Measurements from ENCODE around the gene FAM53B. TPM values are rescaled to one million over a fixed set of nuclear protein-coding genes. Genes with fewer than 3 reads are reported as not detected.

Gene FAM53B
- total RNA-seq, 4 donors from 2014 or later = 72.7 to 92.1 (median 80.5) TPM

GRCh38 chr10:124622866-124623536 is 121.2 kb downstream of the FAM53B start:
- H3K27me3 ChIP-seq = no peaks in the 10 kb centered on the region
- peaks cover 0 to 35% (median 0%) of the 10 kb centered on the region in 3 donors for H3K36me3 ChIP-seq
- no peaks in the 10 kb centered on the region for H3K9me3 ChIP-seq
- H3K4me1 ChIP-seq = peaks cover 5 to 49% (median 23%) of the 10 kb centered on the region in 4 donors
- H3K4me3 ChIP-seq = no peak overlapping the region
- peak overlapping the region in 1 of 4 donors; percentile 81 for H3K27ac ChIP-seq
- DNase-seq = no peak
- TF ChIP-seq, protein P1, sequence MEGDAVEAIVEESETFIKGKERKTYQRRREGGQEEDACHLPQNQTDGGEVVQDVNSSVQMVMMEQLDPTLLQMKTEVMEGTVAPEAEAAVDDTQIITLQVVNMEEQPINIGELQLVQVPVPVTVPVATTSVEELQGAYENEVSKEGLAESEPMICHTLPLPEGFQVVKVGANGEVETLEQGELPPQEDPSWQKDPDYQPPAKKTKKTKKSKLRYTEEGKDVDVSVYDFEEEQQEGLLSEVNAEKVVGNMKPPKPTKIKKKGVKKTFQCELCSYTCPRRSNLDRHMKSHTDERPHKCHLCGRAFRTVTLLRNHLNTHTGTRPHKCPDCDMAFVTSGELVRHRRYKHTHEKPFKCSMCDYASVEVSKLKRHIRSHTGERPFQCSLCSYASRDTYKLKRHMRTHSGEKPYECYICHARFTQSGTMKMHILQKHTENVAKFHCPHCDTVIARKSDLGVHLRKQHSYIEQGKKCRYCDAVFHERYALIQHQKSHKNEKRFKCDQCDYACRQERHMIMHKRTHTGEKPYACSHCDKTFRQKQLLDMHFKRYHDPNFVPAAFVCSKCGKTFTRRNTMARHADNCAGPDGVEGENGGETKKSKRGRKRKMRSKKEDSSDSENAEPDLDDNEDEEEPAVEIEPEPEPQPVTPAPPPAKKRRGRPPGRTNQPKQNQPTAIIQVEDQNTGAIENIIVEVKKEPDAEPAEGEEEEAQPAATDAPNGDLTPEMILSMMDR (IDR thresholded peaks at IDR 0.05) = no peak
- TF ChIP-seq POLR2A (IDR thresholded peaks at IDR 0.05) = no peak

- H3K36me3 ChIP-seq = peaks cover 0 to 41% (median 0%) of the 10 kb centered on the region in 3 donors
- no peaks in the 10 kb centered on the region for H3K9me3 ChIP-seq
- H3K4me3 ChIP-seq = no peak overlapping the region
- peaks cover 1 to 43% (median 14%) of the 10 kb centered on the region in 4 donors for H3K4me1 ChIP-seq
- DNase-seq = no peak
- peak overlapping the region in 1 of 4 donors; percentile 81 for H3K27ac ChIP-seq
- TF ChIP-seq, protein P1 (IDR thresholded peaks at IDR 0.05) = no peak
- no peak for TF ChIP-seq POLR2A (IDR thresholded peaks at IDR 0.05)
- H3K27me3 ChIP-seq = no peaks in the 10 kb centered on the region
Measured at GRCh38 chr10:124622158-124622557, 122.0 kb downstream of the FAM53B start.

DNA sequence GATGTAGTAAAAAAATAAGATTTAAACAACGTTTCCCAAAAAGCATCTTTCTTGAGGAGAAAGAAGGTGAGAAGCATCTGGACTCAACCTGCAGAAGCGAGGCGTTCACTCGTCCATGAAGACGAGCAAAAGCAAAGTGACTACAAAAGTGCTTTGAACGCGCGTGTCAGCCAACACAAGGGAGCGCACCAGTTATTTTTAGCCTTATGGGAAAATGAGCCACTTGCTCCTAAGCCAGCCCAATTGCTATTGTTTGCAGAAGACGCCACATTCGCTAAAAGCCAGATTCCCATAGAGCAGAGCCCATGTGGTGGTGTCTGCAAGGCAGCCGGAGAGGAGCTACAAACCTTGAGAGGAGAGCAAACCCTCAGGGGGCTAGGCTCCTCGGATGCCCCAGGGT is 122.5 kb downstream of the FAM53B start:
- Histone ChIP-seq H3K36me3 (peaks cover 0 to 46% (median 0%) of the 10 kb centered on the region in 3 donors), H3K4me1 (peaks cover 0 to 38% (median 9%) of the 10 kb centered on the region in 4 donors), H3K27ac (peak overlapping the region in 1 of 4 donors; percentile 81), H3K27me3 (no peaks in the 10 kb centered on the region), H3K4me3 (no peak overlapping the region), H3K9me3 (no peaks in the 10 kb centered on the region)
- TF ChIP-seq POLR2A (IDR thresholded peaks at IDR 0.05) = no peak
- TF ChIP-seq, protein P1 (IDR thresholded peaks at IDR 0.05) = no peak
- DNase-seq = no peak

DNA sequence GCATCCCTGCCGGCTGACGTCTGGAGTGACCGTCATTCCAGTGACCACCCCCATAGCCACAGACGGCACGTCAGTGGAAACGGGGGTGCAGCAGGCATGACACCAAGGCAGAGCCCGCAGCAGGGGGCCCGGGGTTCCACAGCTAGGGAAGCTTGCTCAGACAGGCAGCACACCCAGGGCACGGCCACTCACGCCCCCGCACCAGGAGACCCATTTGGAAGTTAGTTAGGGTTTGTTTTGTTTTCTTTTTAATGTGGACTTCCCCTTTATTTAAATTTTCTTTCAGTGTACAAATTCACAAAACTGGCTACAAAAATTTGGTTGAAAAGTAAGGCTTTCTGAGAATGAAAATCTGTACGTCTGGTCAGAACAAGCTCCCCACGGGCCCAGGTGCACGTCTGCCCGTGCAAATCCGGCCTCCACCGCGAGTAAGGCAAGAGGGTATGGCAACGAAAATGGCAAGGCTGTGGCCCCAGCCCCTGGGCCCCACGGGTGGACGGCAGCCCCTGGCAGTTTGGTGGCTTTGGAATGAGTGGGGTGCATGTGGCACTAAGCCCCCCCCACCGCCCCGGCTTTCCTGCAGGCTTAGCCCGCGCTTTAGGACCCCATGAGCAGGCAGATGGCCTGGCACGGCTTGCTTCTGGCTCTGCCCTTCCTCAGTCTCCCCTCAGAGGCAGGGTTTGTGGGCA is 124.2 kb downstream of the FAM53B start:
- no peaks in the 10 kb centered on the region for H3K27me3 ChIP-seq
- peaks cover 0 to 34% (median 3%) of the 10 kb centered on the region in 4 donors for H3K4me1 ChIP-seq
- H3K36me3 ChIP-seq = peaks cover 0 to 52% (median 0%) of the 10 kb centered on the region in 3 donors
- peak overlapping the region in 1 of 4 donors; percentile 23 for H3K4me3 ChIP-seq
- H3K9me3 ChIP-seq = no peaks in the 10 kb centered on the region
- peak overlapping the region in 2 of 4 donors; percentile 30 to 81 for H3K27ac ChIP-seq
- peak in 1 of 3 donors; percentile 71 for DNase-seq
- TF ChIP-seq, protein P1 (IDR thresholded peaks at IDR 0.05) = no peak

- Histone ChIP-seq H3K27me3 (no peaks in the 10 kb centered on the region), H3K4me1 (peaks cover 0 to 36% (median 3%) of the 10 kb centered on the region in 4 donors), H3K36me3 (peaks cover 0 to 49% (median 0%) of the 10 kb centered on the region in 3 donors), H3K4me3 (peak overlapping the region in 1 of 4 donors; percentile 23), H3K9me3 (no peaks in the 10 kb centered on the region), H3K27ac (peak overlapping the region in 2 of 4 donors; percentile 46 to 81)
- TF ChIP-seq, protein P1 (IDR thresholded peaks at IDR 0.05) = no peak
- TF ChIP-seq POLR2A (IDR thresholded peaks at IDR 0.05) = no peak
- DNase-seq = peak in 2 of 3 donors; percentile 59 to 67
Measured at GRCh38 chr10:124619195-124619594, 125.0 kb downstream of the FAM53B start.

All from Peyer's patch (tissue), 4 donors.